Urinary bladder (tissue), 4 donors: ENCODE data around the gene CUL4B. TPM values are rescaled to one million over a fixed set of nuclear protein-coding genes. Genes with fewer than 3 reads are reported as not detected.

Experiments used
- DNase-seq: peaks from one replicate; pipeline ENCODE4 v3.0.0-alpha.2; 2015; ENCODE audit errors: extremely low spot score
- H3K27ac ChIP-seq: one replicate; pipeline ENCODE4 v1.5.1; 2013; ENCODE audit warnings: low read depth, mild to moderate bottlenecking, moderate library complexity
- H3K36me3 ChIP-seq: one replicate; pipeline ENCODE4 v1.6.1; 2013; ENCODE audit warnings: mild to moderate bottlenecking, moderate library complexity; ENCODE audit not compliant: insufficient read depth
- H3K4me1 ChIP-seq: one replicate; pipeline ENCODE4 v1.6.1; 2013; ENCODE audit warnings: mild to moderate bottlenecking, moderate library complexity; ENCODE audit not compliant: insufficient read depth
- H3K4me3 ChIP-seq: one replicate; pipeline ENCODE4 v1.5.1; 2013; ENCODE audit warnings: low read depth, low read length
- WGBS: extraction: QIAGEN DNeasy Blood & Tissue Kit; methylation state at CpG from one replicate; pipeline ENCODE4 v1.1.7; 2013; 5-methylcytosine and 5-hydroxymethylcytosine counted together
- polyA plus RNA-seq: library from polyadenylated mRNA; stranded (reverse); fragments of 200-250 nt; gene quantifications from one replicate; pipeline ENCODE4 v1.2.3, GENCODE V29; 2013
- total RNA-seq: library from RNA; depleted of rRNA; stranded (reverse); fragments of >200 nt; gene quantifications from one replicate; pipeline ENCODE4 v1.2.3, GENCODE V29; 2014
- donor health status: healthy with polysubstance abuse.
- donor health status: healthy.

The CUL4B gene
- total and polyA plus RNA-seq, 2 donors, result 25.6 to 70.6 TPM

- Histone ChIP-seq H3K36me3 (no peaks in the 10 kb centered on the region), H3K27ac (peak overlapping the region; percentile 38), H3K4me3 (peak overlapping the region; percentile 51), H3K4me1 (no peaks in the 10 kb centered on the region)
- 4% methylated on average over 12 of the region's 12 CpGs for WGBS
- no peak for DNase-seq
These were observed 1.1 kb upstream of the CUL4B start for GRCh38 chrX:120561634-120562568.

- no peaks in the 10 kb centered on the region for H3K4me1 ChIP-seq
- peak overlapping the region; percentile 51 for H3K4me3 ChIP-seq
- H3K27ac ChIP-seq, result peak overlapping the region; percentile 44
- no peaks in the 10 kb centered on the region for H3K36me3 ChIP-seq
- WGBS, result 3% methylated on average over 10 of the region's 10 CpGs
- DNase-seq, result peak; percentile 8
These were observed 339 bp downstream of the CUL4B start for GRCh38 chrX:120560405-120560841.

- no peaks in the 10 kb centered on the region for H3K4me1 ChIP-seq
- no peaks in the 10 kb centered on the region for H3K36me3 ChIP-seq
- peak overlapping the region; percentile 51 for H3K4me3 ChIP-seq
- no peak overlapping the region for H3K27ac ChIP-seq
- 0% methylated on average over 7 of the region's 7 CpGs for WGBS
- no peak for DNase-seq
These were observed 958 bp downstream of the CUL4B start for GRCh38 chrX:120559804-120560203.

GRCh38 chrX:120556251-120556650 lies 4.5 kb downstream of the CUL4B start:
- Histone ChIP-seq H3K36me3 (no peaks in the 10 kb centered on the region), H3K4me3 (no peak overlapping the region), H3K4me1 (no peaks in the 10 kb centered on the region), H3K27ac (no peak overlapping the region)
- WGBS, result 85% methylated on average over 5 of the region's 5 CpGs
- DNase-seq, result no peak

GRCh38 chrX:120549483-120550452 lies 11.0 kb downstream of the CUL4B start:
- DNase-seq, result no peak
- no peaks in the 10 kb centered on the region for H3K36me3 ChIP-seq
- H3K27ac ChIP-seq, result no peak overlapping the region
- H3K4me3 ChIP-seq, result no peak overlapping the region
- H3K4me1 ChIP-seq, result no peaks in the 10 kb centered on the region
- 84% methylated on average over 12 of the region's 12 CpGs for WGBS

- Histone ChIP-seq H3K36me3 (peaks cover 2% of the 10 kb centered on the region), H3K27ac (no peak overlapping the region), H3K4me3 (no peak overlapping the region), H3K4me1 (no peaks in the 10 kb centered on the region)
- no peak for DNase-seq
These were observed 24.7 kb downstream of the CUL4B start for GRCh38 chrX:120536061-120536460.

GRCh38 chrX:120534413-120535205 lies 26.2 kb downstream of the CUL4B start:
- DNase-seq, result no peak
- WGBS, result 94% methylated on average over 3 of the region's 3 CpGs
- Histone ChIP-seq H3K27ac (no peak overlapping the region), H3K4me3 (no peak overlapping the region), H3K4me1 (no peaks in the 10 kb centered on the region), H3K36me3 (peaks cover 2% of the 10 kb centered on the region)

GRCh38 chrX:120522820-120523219 lies 37.9 kb downstream of the CUL4B start:
- 95% methylated on average over 5 of the region's 5 CpGs for WGBS
- no peak overlapping the region for H3K27ac ChIP-seq
- H3K36me3 ChIP-seq, result no peaks in the 10 kb centered on the region
- DNase-seq, result no peak
- H3K4me1 ChIP-seq, result no peaks in the 10 kb centered on the region
- H3K4me3 ChIP-seq, result no peak overlapping the region

GRCh38 chrX:120517936-120518335 lies 42.8 kb downstream of the CUL4B start:
- Histone ChIP-seq H3K4me1 (no peaks in the 10 kb centered on the region), H3K36me3 (no peaks in the 10 kb centered on the region), H3K4me3 (no peak overlapping the region), H3K27ac (no peak overlapping the region)
- 96% methylated on average over 3 of the region's 3 CpGs for WGBS
- DNase-seq, result no peak

- Histone ChIP-seq H3K4me1 (no peaks in the 10 kb centered on the region), H3K36me3 (no peaks in the 10 kb centered on the region), H3K4me3 (no peak overlapping the region), H3K27ac (no peak overlapping the region)
- no peak for DNase-seq
- WGBS, result 45% methylated on average over 1 of the region's 1 CpG
These were observed 46.5 kb downstream of the CUL4B start for GRCh38 chrX:120514236-120514635.

- H3K4me3 ChIP-seq, result no peak overlapping the region
- H3K4me1 ChIP-seq, result no peaks in the 10 kb centered on the region
- no peak for DNase-seq
- 75% methylated on average over 2 of the region's 2 CpGs for WGBS
- H3K27ac ChIP-seq, result no peak overlapping the region
- no peaks in the 10 kb centered on the region for H3K36me3 ChIP-seq
These were observed 48.1 kb downstream of the CUL4B start for GRCh38 chrX:120512627-120513026.

- WGBS, result 89% methylated on average over 3 of the region's 3 CpGs
- DNase-seq, result no peak
- Histone ChIP-seq H3K4me1 (no peaks in the 10 kb centered on the region), H3K27ac (no peak overlapping the region), H3K36me3 (no peaks in the 10 kb centered on the region), H3K4me3 (no peak overlapping the region)
These were observed 48.5 kb downstream of the CUL4B start for GRCh38 chrX:120512222-120512621.

- H3K36me3 ChIP-seq, result no peaks in the 10 kb centered on the region
- no peak for DNase-seq
- 89% methylated on average over 1 of the region's 1 CpG for WGBS
- H3K4me1 ChIP-seq, result no peaks in the 10 kb centered on the region
- no peak overlapping the region for H3K27ac ChIP-seq
- H3K4me3 ChIP-seq, result no peak overlapping the region
These were observed 56.2 kb downstream of the CUL4B start for GRCh38 chrX:120504569-120504968.
